GM12892 (cell line): ENCODE data around the gene ZFYVE28.

Source experiments
- POLR2A ChIP-seq: IDR thresholded peaks from 2 replicates; pipeline ENCODE4 v1.6.1; 2011; ENCODE audit warnings: low read depth, low read length, control low read depth
- POLR2AphosphoS5 ChIP-seq: IDR thresholded peaks from 2 replicates; pipeline ENCODE4 v1.6.1; 2011; ENCODE audit warnings: low read depth, low read length, control low read depth

DNA sequence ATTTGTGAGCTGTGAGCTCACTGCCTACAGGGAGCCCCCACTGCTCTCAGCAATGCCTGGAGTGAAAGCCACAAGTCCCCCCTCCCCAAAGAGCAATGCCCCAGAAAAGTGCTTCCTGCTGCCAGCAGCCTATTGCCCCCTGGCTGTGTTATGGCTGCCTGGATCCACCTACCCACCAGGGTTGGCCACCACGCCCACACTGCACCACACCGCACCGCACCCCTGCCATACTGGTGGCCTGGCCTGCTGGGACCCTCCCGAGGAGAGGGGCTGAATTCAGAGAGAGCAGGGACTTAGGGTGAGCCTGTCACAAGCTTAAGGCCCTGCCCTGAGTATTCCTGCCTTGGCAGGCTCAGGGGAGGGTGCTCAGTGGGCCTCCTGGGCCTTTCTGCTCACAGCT lies 4.6 kb upstream of the ZFYVE28 start:
- TF ChIP-seq POLR2A (no peak), POLR2AphosphoS5 (no peak)
